Lower lobe of right lung (tissue), 2 donors: ENCODE measurements around the gene ACOT7. TPM values are rescaled to one million over a fixed set of nuclear protein-coding genes. Genes with fewer than 3 reads are reported as not detected.
A peak's percentile ranks its signal among the peaks of the same experiment; 100 is the strongest.

Experiments
- ATAC-seq, 2 donors: fragments of 200-7000 bp; cut with Tn5 transposase; one replicate each; pipeline ENCODE4 v1.9.1; 2020 to 2022; ENCODE audit warnings: mild to moderate bottlenecking in 2 of 2, moderate library complexity in 2 of 2
- DNase-seq: peaks from one replicate; pipeline ENCODE4 v3.0.0-alpha.2; 2020
- H3K27ac ChIP-seq: fragments of 200-600 bp; one replicate; pipeline ENCODE4 v1.8.0; 2022
- H3K27me3 ChIP-seq: fragments of 200-600 bp; one replicate; pipeline ENCODE4 v1.8.0; 2022; ENCODE audit warnings: low read depth
- H3K36me3 ChIP-seq: fragments of 200-600 bp; one replicate; pipeline ENCODE4 v1.8.0; 2022; ENCODE audit warnings: mild to moderate bottlenecking
- H3K4me1 ChIP-seq: fragments of 200-600 bp; one replicate; pipeline ENCODE4 v1.8.0; 2022
- H3K4me3 ChIP-seq: fragments of 200-600 bp; one replicate; pipeline ENCODE4 v1.8.0; 2022; ENCODE audit warnings: mild to moderate bottlenecking
- H3K9me3 ChIP-seq: fragments of 200-600 bp; one replicate; pipeline ENCODE4 v1.8.0; 2022
- CTCF ChIP-seq: fragments of 200-600 bp; IDR thresholded peaks from one replicate; pipeline ENCODE4 v1.8.0; 2022; ENCODE audit warnings: antibody characterized with exemption, mild to moderate bottlenecking
- intact Hi-C: fragments of 100-400 bp; cut with DNase I; formaldehyde crosslinking; loops from one replicate; pipeline ENCODE4 v1.11.0; 2022
- total RNA-seq: library from RNA; stranded (reverse); fragmentation: NEBNext Ultra II Directional; extraction: Animal tissue kit (Norgen Biotek cat#: 25700); gene quantifications from one replicate; pipeline ENCODE4 v1.2.1, GENCODE V29; 2021
- donor health status: DM: no; HTN: yes; CAD: no; lungs with severe emphysema.

ACOT7 gene
- total RNA-seq, 1 donor from 2014 or later: 28.5 TPM

- H3K27ac ChIP-seq: no peak overlapping the region
- DNase-seq (no peak), ATAC-seq (no peak)
- H3K9me3 ChIP-seq: no peaks in the 10 kb centered on the region
- H3K4me1 ChIP-seq: peaks cover 25% of the 10 kb centered on the region
- H3K27me3 ChIP-seq: peaks cover 89% of the 10 kb centered on the region
- H3K36me3 ChIP-seq: no peaks in the 10 kb centered on the region
- intact Hi-C loops: no loop called here
- no peak overlapping the region for H3K4me3 ChIP-seq
- TF ChIP-seq CTCF: no peak
These were observed 150.3 kb downstream of the ACOT7 start for GRCh38 chr1:6243053-6243834.

- TF ChIP-seq CTCF: no peak
- Histone ChIP-seq H3K4me1 (peaks cover 25% of the 10 kb centered on the region), H3K9me3 (no peaks in the 10 kb centered on the region), H3K27me3 (peaks cover 79% of the 10 kb centered on the region), H3K4me3 (peak overlapping the region; percentile 19), H3K36me3 (no peaks in the 10 kb centered on the region), H3K27ac (no peak overlapping the region)
- intact Hi-C loops: no loop called here
- ATAC-seq (no peak), DNase-seq (no peak)
These were observed 151.5 kb downstream of the ACOT7 start for GRCh38 chr1:6241887-6242740.

GRCh38 chr1:6241107-6241886, 152.3 kb downstream of the ACOT7 start:
- Histone ChIP-seq H3K9me3 (no peaks in the 10 kb centered on the region), H3K36me3 (no peaks in the 10 kb centered on the region), H3K4me3 (no peak overlapping the region), H3K27me3 (peaks cover 72% of the 10 kb centered on the region), H3K27ac (no peak overlapping the region), H3K4me1 (peaks cover 21% of the 10 kb centered on the region)
- no peak for ATAC-seq
- no peak for TF ChIP-seq CTCF
- intact Hi-C loops: no loop called here
- DNase-seq: no peak

GRCh38 chr1:6239950-6240768, 153.4 kb downstream of the ACOT7 start:
- Histone ChIP-seq H3K9me3 (no peaks in the 10 kb centered on the region), H3K27ac (no peak overlapping the region), H3K4me1 (peaks cover 14% of the 10 kb centered on the region), H3K4me3 (no peak overlapping the region), H3K36me3 (no peaks in the 10 kb centered on the region), H3K27me3 (peaks cover 60% of the 10 kb centered on the region)
- TF ChIP-seq CTCF: no peak
- intact Hi-C loops: no loop called here
- ATAC-seq (no peak), DNase-seq (no peak)
